ENCODE data around the gene IL5. TPM values are rescaled to one million over a fixed set of nuclear protein-coding genes. Genes with fewer than 3 reads are reported as not detected.

IL5 gene
- total and polyA plus RNA-seq, 2 of the 13 experiments (the other 11 are each of a cell fraction or from before 2014, with no cell fraction given): not detected

- no peaks in the 10 kb centered on the region for H4K20me1 ChIP-seq (ENCODE audit: insufficient read depth, low read length)
- no peak overlapping the region for H2AFZ ChIP-seq (ENCODE audit: low read length)
- in situ Hi-C loops (cut with HindIII; ENCODE audit: extremely low pct_ligation_motif_present, low pct_unique_long_range_greater_than_20kb) (no loop called here), intact Hi-C loops (cut with micrococcal nuclease; ENCODE audit: unreplicated experiment) (no loop called here)
- no peak overlapping the region for H3K4me3 ChIP-seq (replicated peaks in 1 of 3; ENCODE audit: insufficient read depth in 1 of 3, low read depth in 2 of 3, low read length in 3 of 3)
- BruUV-seq (replicated peaks): no TSS peak
- ChIA-PET POLR2A (no interaction called here), CTCF (ENCODE audit: low intra/inter-chr PET ratio, low total read pairs) (no interaction called here)
- no peaks in the 10 kb centered on the region for H3K36me3 ChIP-seq (replicated peaks in 1 of 2; ENCODE audit: control insufficient read depth in 1 of 2, insufficient read depth in 2 of 2, low read length in 2 of 2)
- H3K9me3 ChIP-seq (ENCODE audit: low read length): no peaks in the 10 kb centered on the region
- peak; percentile 40 for ATAC-seq
- peaks cover 11% of the 10 kb centered on the region for H3K4me1 ChIP-seq (ENCODE audit: insufficient read depth, low read length)
- FAIRE-seq: no peak
- no peak overlapping the region for H3K27ac ChIP-seq (ENCODE audit: extremely low read length, insufficient read depth, low read length)
- H3K4me2 ChIP-seq (ENCODE audit: low read depth, low read length): no peak overlapping the region; the same call in 1 of the 2 replicates
- H3K27me3 ChIP-seq (ENCODE audit: control insufficient read depth in 1 of 2, insufficient read depth in 2 of 2, low read length in 2 of 2): peaks cover 0 to 12% of the 10 kb centered on the region in 2 experiments; a peak in 1 of 5 replicates
- WGBS (ENCODE audit: low lambda C conversion rate): 31% methylated on average over 4 of the region's 4 CpGs
- TF ChIP-seq ZSCAN29 (CRISPR knock-in tag; conservative IDR thresholded peaks at IDR 0.05) (no peak), FOXJ3 (CRISPR knock-in tag; IDR thresholded peaks at IDR 0.05; ENCODE audit: borderline replicate concordance) (no peak)
- no peak for DNase-seq (ENCODE audit: low spot score)
- H3K79me2 ChIP-seq (ENCODE audit: insufficient read depth, low read length): no peaks in the 10 kb centered on the region
- H3K9ac ChIP-seq (ENCODE audit: insufficient read depth, low read depth, low read length): no peak overlapping the region
Measured at GRCh38 chr5:132540764-132541163, 2.6 kb downstream of the IL5 start.

GRCh38 chr5:132540149-132540548 is 3.2 kb downstream of the IL5 start:
- intact Hi-C loops (cut with micrococcal nuclease; ENCODE audit: unreplicated experiment): no loop called here
- BruUV-seq (replicated peaks): no TSS peak
- in situ Hi-C loops (cut with HindIII; ENCODE audit: extremely low pct_ligation_motif_present, low pct_unique_long_range_greater_than_20kb): no loop called here

More at GRCh38 chr5:132540149-132540548, 3.2 kb downstream of the IL5 start:
- peak overlapping the region; percentile 35; the same call in 1 of the 2 replicates for H3K4me2 ChIP-seq (ENCODE audit: low read depth, low read length)
- ATAC-seq (peak; percentile 63), FAIRE-seq (no peak), DNase-seq (ENCODE audit: low spot score) (no peak)
- no peaks in the 10 kb centered on the region for H3K9me3 ChIP-seq (ENCODE audit: low read length)
- CTCF ChIA-PET (ENCODE audit: low intra/inter-chr PET ratio, low total read pairs): no interaction called here
- peaks cover 11% of the 10 kb centered on the region for H3K4me1 ChIP-seq (ENCODE audit: insufficient read depth, low read length)
- H3K4me3 ChIP-seq (replicated peaks in 1 of 3; ENCODE audit: insufficient read depth in 1 of 3, low read depth in 2 of 3, low read length in 3 of 3): no peak overlapping the region
- H3K36me3 ChIP-seq (replicated peaks in 1 of 2; ENCODE audit: control insufficient read depth in 1 of 2, insufficient read depth in 2 of 2, low read length in 2 of 2): no peaks in the 10 kb centered on the region
- H4K20me1 ChIP-seq (ENCODE audit: insufficient read depth, low read length): no peaks in the 10 kb centered on the region
- H2AFZ ChIP-seq (ENCODE audit: low read length): no peak overlapping the region
- POLR2A ChIA-PET: interaction anchor here (1.1 kb wide), 1 partner anchor 17 kb away, joined by 4 read pairs; the partner anchor contains the start of gene RAD50
- H3K27me3 ChIP-seq (ENCODE audit: control insufficient read depth in 1 of 2, insufficient read depth in 2 of 2, low read length in 2 of 2): peaks cover 0 to 12% of the 10 kb centered on the region in 2 experiments; a peak in 1 of 5 replicates
- 48% methylated on average over 5 of the region's 5 CpGs for WGBS (ENCODE audit: low lambda C conversion rate)
- no peaks in the 10 kb centered on the region for H3K79me2 ChIP-seq (ENCODE audit: insufficient read depth, low read length)
- TF ChIP-seq EED (CRISPR knock-in tag; IDR thresholded peaks at IDR 0.05) (no peak), ZNF263 (CRISPR knock-in tag; IDR thresholded peaks at IDR 0.05) (no peak), MEIS1 (CRISPR knock-in tag; IDR thresholded peaks at IDR 0.05; ENCODE audit: borderline replicate concordance) (no peak), MTF1 (CRISPR knock-in tag; IDR thresholded peaks at IDR 0.05) (no peak), ZNF850 (CRISPR knock-in tag; conservative IDR thresholded peaks at IDR 0.05) (no peak), SRY (CRISPR knock-in tag; IDR thresholded peaks at IDR 0.05) (no peak), BORCS8-MEF2B (CRISPR knock-in tag; IDR thresholded peaks at IDR 0.05) (no peak), NR1H2 (CRISPR knock-in tag; IDR thresholded peaks at IDR 0.05; ENCODE audit: borderline replicate concordance, low read depth) (no peak), ATF5 (CRISPR knock-in tag; IDR thresholded peaks at IDR 0.05; ENCODE audit: low read depth) (no peak), RORA (CRISPR knock-in tag; IDR thresholded peaks at IDR 0.05) (no peak), ZBTB42 (CRISPR knock-in tag; IDR thresholded peaks at IDR 0.05) (no peak), BCLAF1 (IDR thresholded peaks at IDR 0.05) (no peak), EP300 (IDR thresholded peaks at IDR 0.05; ENCODE audit: low read depth in 2 of 2, low read length in 2 of 2) (no peak), EP300 (CRISPR knock-in tag; IDR thresholded peaks at IDR 0.05; ENCODE audit: borderline replicate concordance) (no peak), ZNF740 (CRISPR knock-in tag; IDR thresholded peaks at IDR 0.05) (no peak)
- no peak overlapping the region for H3K9ac ChIP-seq (ENCODE audit: insufficient read depth, low read depth, low read length)
- H3K27ac ChIP-seq (ENCODE audit: extremely low read length, insufficient read depth, low read length): no peak overlapping the region

All from HepG2 (cell line).